Measurements from ENCODE around the gene KLHL17.

KLHL17 gene

GRCh38 chr1:923131-923990, 37.0 kb upstream of the KLHL17 start, which contains the start of gene SAMD11:
TSS of gene SAMD11 (plus strand) at chr1:923923. CDS start at chr1:924432, 509 bp downstream.
- H3K4me3 ChIP-seq (ENCODE audit: low read depth in 1 of 5, low read length in 5 of 5) = peak within 1 kb of the TSS; percentile 48 to 66 (median 55)
- no peak within 1 kb of the TSS for H3K9ac ChIP-seq (ENCODE audit: low read length in 5 of 5)

DNA sequence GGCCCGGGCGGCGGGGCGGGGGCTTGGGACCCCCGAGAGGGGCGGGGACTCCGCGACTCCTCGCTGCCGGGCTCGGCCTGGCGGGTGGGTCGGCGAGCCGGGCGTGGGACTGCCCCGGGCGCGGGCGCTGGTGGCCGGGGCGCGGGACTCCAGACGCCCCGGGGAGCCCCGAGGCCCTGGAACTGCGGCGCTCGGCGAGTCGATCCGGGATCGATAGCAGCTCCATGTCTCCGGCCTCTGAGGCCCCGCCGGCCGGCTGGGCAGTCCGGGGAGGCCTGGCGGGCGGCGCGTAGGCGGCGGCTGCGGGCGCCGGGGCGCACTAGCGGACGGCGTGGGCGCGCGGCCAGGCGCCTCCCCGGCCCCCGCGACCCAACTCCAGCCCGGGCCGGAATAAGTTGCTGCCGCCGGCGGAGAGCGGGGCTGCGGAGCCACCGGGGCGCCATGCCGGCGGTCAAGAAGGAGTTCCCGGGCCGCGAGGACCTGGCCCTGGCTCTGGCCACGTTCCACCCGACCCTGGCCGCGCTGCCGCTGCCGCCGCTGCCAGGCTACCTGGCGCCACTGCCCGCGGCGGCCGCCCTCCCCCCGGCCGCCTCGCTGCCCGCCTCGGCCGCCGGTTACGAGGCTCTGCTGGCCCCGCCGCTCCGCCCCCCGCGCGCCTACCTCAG, 36.3 kb upstream of the KLHL17 start:
- Histone ChIP-seq H3K27me3 (ENCODE audit: control insufficient read depth in 5 of 5, insufficient read depth in 4 of 5, low read length in 5 of 5) (peaks cover 46 to 75% (median 66%) of the 10 kb centered on the region in 5 donors), H3K9me3 (ENCODE audit: control insufficient read depth in 5 of 5, low read length in 5 of 5) (no peaks in the 10 kb centered on the region), H3K4me1 (ENCODE audit: control insufficient read depth in 5 of 5, insufficient read depth in 5 of 5, low read length in 5 of 5) (peaks cover 1 to 41% (median 35%) of the 10 kb centered on the region in 5 donors), H3K27ac (ENCODE audit: low read depth, low read length) (no peak overlapping the region), H3K4me3 (ENCODE audit: low read depth in 1 of 5, low read length in 5 of 5) (peak overlapping the region in 4 of 5 donors; percentile 32 to 66 (median 50)), H3K36me3 (ENCODE audit: control insufficient read depth in 5 of 5, insufficient read depth in 5 of 5, low read length in 5 of 5) (no peaks in the 10 kb centered on the region), H3K9ac (ENCODE audit: low read length in 5 of 5) (no peak overlapping the region)

More at GRCh38 chr1:923131-923990, 37.0 kb upstream of the KLHL17 start, which contains the start of gene SAMD11:
- Histone ChIP-seq H3K27ac (ENCODE audit: low read depth, low read length) (no peak within 1 kb of the TSS), H3K27me3 (ENCODE audit: control insufficient read depth in 5 of 5, insufficient read depth in 4 of 5, low read length in 5 of 5) (peaks cover 53 to 78% (median 71%) of the 10 kb centered on the region in 5 donors), H3K9me3 (ENCODE audit: control insufficient read depth in 5 of 5, low read length in 5 of 5) (no peaks in the 10 kb centered on the region), H3K36me3 (ENCODE audit: control insufficient read depth in 5 of 5, insufficient read depth in 5 of 5, low read length in 5 of 5) (no peaks in the 10 kb centered on the region), H3K4me1 (ENCODE audit: control insufficient read depth in 5 of 5, insufficient read depth in 5 of 5, low read length in 5 of 5) (peaks cover 1 to 41% (median 35%) of the 10 kb centered on the region in 5 donors)

- H3K4me1 ChIP-seq (ENCODE audit: control insufficient read depth in 5 of 5, insufficient read depth in 5 of 5, low read length in 5 of 5) = peaks cover 1 to 41% (median 35%) of the 10 kb centered on the region in 5 donors
- H3K9ac ChIP-seq (ENCODE audit: low read length in 5 of 5) = no peak overlapping the region
- no peaks in the 10 kb centered on the region for H3K9me3 ChIP-seq (ENCODE audit: control insufficient read depth in 5 of 5, low read length in 5 of 5)
- H3K4me3 ChIP-seq (ENCODE audit: low read depth in 1 of 5, low read length in 5 of 5) = peak overlapping the region in 4 of 5 donors; percentile 32 to 66 (median 50)
- H3K36me3 ChIP-seq (ENCODE audit: control insufficient read depth in 5 of 5, insufficient read depth in 5 of 5, low read length in 5 of 5) = no peaks in the 10 kb centered on the region
- peaks cover 38 to 73% (median 62%) of the 10 kb centered on the region in 5 donors for H3K27me3 ChIP-seq (ENCODE audit: control insufficient read depth in 5 of 5, insufficient read depth in 4 of 5, low read length in 5 of 5)
- no peak overlapping the region for H3K27ac ChIP-seq (ENCODE audit: low read depth, low read length)
These were observed 35.5 kb upstream of the KLHL17 start for GRCh38 chr1:924656-925560.

- Histone ChIP-seq H3K27ac (ENCODE audit: low read depth, low read length) (no peak overlapping the region), H3K9me3 (ENCODE audit: control insufficient read depth in 5 of 5, low read length in 5 of 5) (no peaks in the 10 kb centered on the region), H3K27me3 (ENCODE audit: control insufficient read depth in 5 of 5, insufficient read depth in 4 of 5, low read length in 5 of 5) (peaks cover 35 to 64% (median 58%) of the 10 kb centered on the region in 5 donors), H3K9ac (ENCODE audit: low read length in 5 of 5) (no peak overlapping the region), H3K36me3 (ENCODE audit: control insufficient read depth in 5 of 5, insufficient read depth in 5 of 5, low read length in 5 of 5) (no peaks in the 10 kb centered on the region), H3K4me1 (ENCODE audit: control insufficient read depth in 5 of 5, insufficient read depth in 5 of 5, low read length in 5 of 5) (peaks cover 1 to 35% (median 31%) of the 10 kb centered on the region in 5 donors), H3K4me3 (ENCODE audit: low read depth in 1 of 5, low read length in 5 of 5) (peak overlapping the region in 1 of 5 donors; percentile 66)
These were observed 34.6 kb upstream of the KLHL17 start for GRCh38 chr1:925561-926421.

DNA sequence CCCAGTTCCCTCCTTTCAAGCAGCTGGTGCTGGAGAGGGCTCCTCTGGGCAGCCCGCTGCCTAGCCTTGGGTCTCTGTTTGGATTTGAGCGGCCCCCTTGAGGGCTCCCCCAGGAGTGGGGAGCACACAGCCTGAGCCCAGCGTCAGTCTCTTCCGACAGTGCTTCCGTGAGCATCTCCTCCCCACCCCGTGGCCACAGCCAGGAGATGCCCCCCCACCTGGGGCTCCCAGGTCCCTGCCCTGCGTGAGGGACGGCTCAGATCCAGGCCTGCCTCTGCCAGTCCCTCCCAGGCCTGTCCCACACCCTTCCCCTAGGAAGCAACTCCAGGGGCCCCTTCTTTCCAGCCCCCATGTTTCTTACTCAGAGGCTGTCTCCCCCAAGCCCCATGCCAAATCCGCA, 33.1 kb upstream of the KLHL17 start:
- H3K9ac ChIP-seq (ENCODE audit: low read length in 5 of 5) = no peak overlapping the region
- no peak overlapping the region for H3K4me3 ChIP-seq (ENCODE audit: low read depth in 1 of 5, low read length in 5 of 5)
- H3K27ac ChIP-seq (ENCODE audit: low read depth, low read length) = no peak overlapping the region
- no peaks in the 10 kb centered on the region for H3K9me3 ChIP-seq (ENCODE audit: control insufficient read depth in 5 of 5, low read length in 5 of 5)
- peaks cover 31 to 61% (median 57%) of the 10 kb centered on the region in 5 donors for H3K27me3 ChIP-seq (ENCODE audit: control insufficient read depth in 5 of 5, insufficient read depth in 4 of 5, low read length in 5 of 5)
- no peaks in the 10 kb centered on the region for H3K36me3 ChIP-seq (ENCODE audit: control insufficient read depth in 5 of 5, insufficient read depth in 5 of 5, low read length in 5 of 5)
- peaks cover 1 to 29% (median 22%) of the 10 kb centered on the region in 5 donors for H3K4me1 ChIP-seq (ENCODE audit: control insufficient read depth in 5 of 5, insufficient read depth in 5 of 5, low read length in 5 of 5)

GRCh38 chr1:927748-928147, 32.6 kb upstream of the KLHL17 start:
- H3K4me1 ChIP-seq (ENCODE audit: control insufficient read depth in 5 of 5, insufficient read depth in 5 of 5, low read length in 5 of 5) = peaks cover 1 to 28% (median 21%) of the 10 kb centered on the region in 5 donors
- H3K4me3 ChIP-seq (ENCODE audit: low read depth in 1 of 5, low read length in 5 of 5) = no peak overlapping the region
- no peaks in the 10 kb centered on the region for H3K9me3 ChIP-seq (ENCODE audit: control insufficient read depth in 5 of 5, low read length in 5 of 5)
- no peak overlapping the region for H3K27ac ChIP-seq (ENCODE audit: low read depth, low read length)
- H3K27me3 ChIP-seq (ENCODE audit: control insufficient read depth in 5 of 5, insufficient read depth in 4 of 5, low read length in 5 of 5) = peaks cover 32 to 60% (median 54%) of the 10 kb centered on the region in 5 donors
- H3K36me3 ChIP-seq (ENCODE audit: control insufficient read depth in 5 of 5, insufficient read depth in 5 of 5, low read length in 5 of 5) = no peaks in the 10 kb centered on the region
- no peak overlapping the region for H3K9ac ChIP-seq (ENCODE audit: low read length in 5 of 5)

DNA sequence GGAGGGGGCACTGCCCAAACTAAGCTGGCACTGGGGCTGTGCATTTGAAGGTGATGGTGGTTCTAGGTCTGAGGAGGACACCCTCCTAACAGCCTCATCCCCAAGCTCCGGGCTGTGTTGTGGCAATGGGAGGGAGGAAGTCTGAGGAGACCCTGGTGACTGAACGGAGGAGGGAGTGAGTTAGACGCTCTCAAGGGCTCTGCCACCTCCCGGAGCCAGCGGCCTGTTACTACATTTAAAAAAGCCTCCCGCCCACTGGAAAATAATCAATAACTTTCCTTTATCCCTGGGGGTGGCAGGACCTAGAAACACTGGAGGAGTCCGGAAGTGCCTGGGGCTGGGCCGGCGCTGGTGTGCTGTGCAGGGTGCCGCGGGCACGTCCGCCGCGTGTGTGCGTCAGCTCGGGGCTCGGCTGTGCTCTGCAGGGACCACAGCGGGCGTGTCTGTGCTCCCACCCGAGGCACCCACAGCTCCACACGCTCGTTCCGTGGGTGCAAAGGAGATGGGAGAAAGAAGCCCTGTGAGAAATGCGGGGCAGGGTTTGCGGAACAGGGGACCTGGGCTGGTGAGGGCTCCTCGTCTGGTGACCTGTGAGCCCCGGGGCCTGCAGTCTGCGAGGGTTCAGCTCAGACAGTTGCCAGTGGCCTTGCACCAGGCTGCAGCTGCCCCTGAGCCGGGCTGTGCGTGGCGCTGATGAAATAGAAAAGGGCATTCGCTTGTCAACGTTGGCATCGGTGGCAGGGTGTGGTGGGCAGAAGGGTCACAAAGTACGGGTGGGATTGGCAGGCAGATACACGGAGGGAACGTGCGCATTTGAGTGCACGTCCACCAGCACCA, 31.3 kb upstream of the KLHL17 start:
- Histone ChIP-seq H3K27ac (ENCODE audit: low read depth, low read length) (no peak overlapping the region), H3K27me3 (ENCODE audit: control insufficient read depth in 5 of 5, insufficient read depth in 4 of 5, low read length in 5 of 5) (peaks cover 33 to 59% (median 55%) of the 10 kb centered on the region in 5 donors), H3K4me3 (ENCODE audit: low read depth in 1 of 5, low read length in 5 of 5) (no peak overlapping the region), H3K9ac (ENCODE audit: low read length in 5 of 5) (no peak overlapping the region), H3K36me3 (ENCODE audit: control insufficient read depth in 5 of 5, insufficient read depth in 5 of 5, low read length in 5 of 5) (no peaks in the 10 kb centered on the region), H3K4me1 (ENCODE audit: control insufficient read depth in 5 of 5, insufficient read depth in 5 of 5, low read length in 5 of 5) (peaks cover 0 to 19% (median 12%) of the 10 kb centered on the region in 5 donors), H3K9me3 (ENCODE audit: control insufficient read depth in 5 of 5, low read length in 5 of 5) (no peaks in the 10 kb centered on the region)

GRCh38 chr1:929712-930632, 30.4 kb upstream of the KLHL17 start:
- Histone ChIP-seq H3K9ac (ENCODE audit: low read length in 5 of 5) (no peak overlapping the region), H3K27me3 (ENCODE audit: control insufficient read depth in 5 of 5, insufficient read depth in 4 of 5, low read length in 5 of 5) (peaks cover 33 to 59% (median 56%) of the 10 kb centered on the region in 5 donors)

More at GRCh38 chr1:929712-930632, 30.4 kb upstream of the KLHL17 start:
- H3K9me3 ChIP-seq (ENCODE audit: control insufficient read depth in 5 of 5, low read length in 5 of 5) = no peaks in the 10 kb centered on the region
- H3K4me1 ChIP-seq (ENCODE audit: control insufficient read depth in 5 of 5, insufficient read depth in 5 of 5, low read length in 5 of 5) = peaks cover 0 to 11% (median 8%) of the 10 kb centered on the region in 5 donors
- no peaks in the 10 kb centered on the region for H3K36me3 ChIP-seq (ENCODE audit: control insufficient read depth in 5 of 5, insufficient read depth in 5 of 5, low read length in 5 of 5)
- H3K4me3 ChIP-seq (ENCODE audit: low read depth in 1 of 5, low read length in 5 of 5) = no peak overlapping the region
- no peak overlapping the region for H3K27ac ChIP-seq (ENCODE audit: low read depth, low read length)
